Measurements from ENCODE around the gene CCDC186.

Gene CCDC186

GRCh38 chr10:114117728-114118127, 56.3 kb downstream of the CCDC186 start:
- no peaks in the 10 kb centered on the region for H3K4me1 Mint-ChIP-seq
- CTCF ChIA-PET: no interaction called here

GRCh38 chr10:114115661-114116445, 58.1 kb downstream of the CCDC186 start:
- Mint-ChIP-seq H3K4me1 (no peaks in the 10 kb centered on the region), H3K9me3 (no peaks in the 10 kb centered on the region), H3K27me3 (peaks cover 18% of the 10 kb centered on the region), H3K4me3 (no peak overlapping the region), H3K36me3 (no peaks in the 10 kb centered on the region), H3K27ac (no peak overlapping the region)
- CTCF ChIA-PET: interaction anchor here (0.7 to 1.2 kb wide), 2 partner anchors 61 to 317 kb away, joined by 3 to 5 read pairs; no protein-coding TSS in a partner anchor
- DNase-seq: no peak

More at GRCh38 chr10:114117728-114118127, 56.3 kb downstream of the CCDC186 start:
- no peak overlapping the region for H3K4me3 Mint-ChIP-seq
- DNase-seq: no peak
- H3K27me3 Mint-ChIP-seq: peaks cover 18% of the 10 kb centered on the region
- H3K9me3 Mint-ChIP-seq: no peaks in the 10 kb centered on the region
- no peak overlapping the region for H3K27ac Mint-ChIP-seq
- peaks cover 3% of the 10 kb centered on the region for H3K36me3 Mint-ChIP-seq

GRCh38 chr10:114110174-114110972, 63.6 kb downstream of the CCDC186 start:
- H3K9me3 Mint-ChIP-seq: no peaks in the 10 kb centered on the region
- DNase-seq: no peak
- no peaks in the 10 kb centered on the region for H3K36me3 Mint-ChIP-seq
- H3K27ac Mint-ChIP-seq: no peak overlapping the region
- H3K4me1 Mint-ChIP-seq: no peaks in the 10 kb centered on the region
- H3K4me3 Mint-ChIP-seq: no peak overlapping the region
- CTCF ChIA-PET: interaction anchor here (0.6 to 1.5 kb wide), 3 partner anchors 272 to 490 kb away, joined by 3 to 4 read pairs (median 3); no protein-coding TSS in a partner anchor
- peaks cover 17% of the 10 kb centered on the region for H3K27me3 Mint-ChIP-seq

- peaks cover 43% of the 10 kb centered on the region for H3K27me3 Mint-ChIP-seq
- H3K4me3 Mint-ChIP-seq: no peak overlapping the region
- no peak overlapping the region for H3K27ac Mint-ChIP-seq
- H3K36me3 Mint-ChIP-seq: no peaks in the 10 kb centered on the region
- no peaks in the 10 kb centered on the region for H3K9me3 Mint-ChIP-seq
- H3K4me1 Mint-ChIP-seq: peaks cover 34% of the 10 kb centered on the region
- no peak for DNase-seq
- CTCF ChIA-PET: interaction anchor here (0.6 to 7.2 kb wide), 11 partner anchors 11 to 401 kb away, joined by 3 to 89 read pairs (median 5); no protein-coding TSS in a partner anchor
These were observed 70.7 kb downstream of the CCDC186 start for GRCh38 chr10:114103284-114103683.

GRCh38 chr10:114102256-114102655, 71.7 kb downstream of the CCDC186 start:
- CTCF ChIA-PET: interaction anchor here (1.1 to 7.2 kb wide), 7 partner anchors 12 to 400 kb away, joined by 3 to 89 read pairs (median 6); no protein-coding TSS in a partner anchor
- Mint-ChIP-seq H3K4me1 (peaks cover 34% of the 10 kb centered on the region), H3K27me3 (peaks cover 50% of the 10 kb centered on the region), H3K27ac (no peak overlapping the region), H3K4me3 (no peak overlapping the region), H3K9me3 (no peaks in the 10 kb centered on the region), H3K36me3 (no peaks in the 10 kb centered on the region)
- DNase-seq: no peak

- H3K4me3 Mint-ChIP-seq: peak overlapping the region; percentile 36
- CTCF ChIA-PET: interaction anchor here (0.9 to 7.2 kb wide), 6 partner anchors 27 to 396 kb away, joined by 3 to 89 read pairs (median 4); no protein-coding TSS in a partner anchor
- H3K36me3 Mint-ChIP-seq: no peaks in the 10 kb centered on the region
- H3K9me3 Mint-ChIP-seq: no peaks in the 10 kb centered on the region
- H3K27me3 Mint-ChIP-seq: peaks cover 59% of the 10 kb centered on the region
- DNase-seq: no peak
- H3K27ac Mint-ChIP-seq: no peak overlapping the region
- H3K4me1 Mint-ChIP-seq: peaks cover 43% of the 10 kb centered on the region
These were observed 72.9 kb downstream of the CCDC186 start for GRCh38 chr10:114100848-114101741.

GRCh38 chr10:114096864-114097263, 77.1 kb downstream of the CCDC186 start:
- H3K36me3 Mint-ChIP-seq: no peaks in the 10 kb centered on the region
- CTCF ChIA-PET: interaction anchor here (1.0 kb wide), 1 partner anchor 143 kb away, joined by 3 read pairs; no protein-coding TSS in a partner anchor
- no peak overlapping the region for H3K27ac Mint-ChIP-seq
- H3K27me3 Mint-ChIP-seq: peaks cover 72% of the 10 kb centered on the region
- H3K9me3 Mint-ChIP-seq: no peaks in the 10 kb centered on the region
- DNase-seq: no peak
- H3K4me1 Mint-ChIP-seq: peaks cover 48% of the 10 kb centered on the region
- H3K4me3 Mint-ChIP-seq: no peak overlapping the region

GRCh38 chr10:114095559-114096337, 78.3 kb downstream of the CCDC186 start:
- peaks cover 39% of the 10 kb centered on the region for H3K4me1 Mint-ChIP-seq
- H3K36me3 Mint-ChIP-seq: no peaks in the 10 kb centered on the region
- DNase-seq: no peak
- CTCF ChIA-PET: interaction anchor here (0.7 to 1.1 kb wide), 4 partner anchors 12 to 146 kb away, joined by 3 read pairs; no protein-coding TSS in a partner anchor
- no peaks in the 10 kb centered on the region for H3K9me3 Mint-ChIP-seq
- H3K4me3 Mint-ChIP-seq: no peak overlapping the region
- no peak overlapping the region for H3K27ac Mint-ChIP-seq
- peaks cover 67% of the 10 kb centered on the region for H3K27me3 Mint-ChIP-seq

GRCh38 chr10:114094795-114095194, 79.2 kb downstream of the CCDC186 start:
- Mint-ChIP-seq H3K27ac (no peak overlapping the region), H3K4me1 (peaks cover 29% of the 10 kb centered on the region), H3K36me3 (no peaks in the 10 kb centered on the region), H3K4me3 (no peak overlapping the region), H3K27me3 (peaks cover 60% of the 10 kb centered on the region), H3K9me3 (no peaks in the 10 kb centered on the region)
- CTCF ChIA-PET: interaction anchor here (0.8 kb wide), 1 partner anchor 76 kb away, joined by 3 read pairs; no protein-coding TSS in a partner anchor
- no peak for DNase-seq

GRCh38 chr10:114087655-114088054, 86.3 kb downstream of the CCDC186 start:
- H3K4me1 Mint-ChIP-seq: no peaks in the 10 kb centered on the region
- DNase-seq: no peak
- no peak overlapping the region for H3K4me3 Mint-ChIP-seq
- peaks cover 42% of the 10 kb centered on the region for H3K27me3 Mint-ChIP-seq
- no peak overlapping the region for H3K27ac Mint-ChIP-seq
- CTCF ChIA-PET: interaction anchor here (0.6 kb wide), 1 partner anchor 501 kb away, joined by 3 read pairs; no protein-coding TSS in a partner anchor
- H3K36me3 Mint-ChIP-seq: no peaks in the 10 kb centered on the region
- H3K9me3 Mint-ChIP-seq: no peaks in the 10 kb centered on the region

- no peak for DNase-seq
- Mint-ChIP-seq H3K36me3 (no peaks in the 10 kb centered on the region), H3K9me3 (no peaks in the 10 kb centered on the region), H3K27me3 (peaks cover 41% of the 10 kb centered on the region), H3K4me3 (no peak overlapping the region), H3K27ac (no peak overlapping the region), H3K4me1 (no peaks in the 10 kb centered on the region)
- CTCF ChIA-PET: interaction anchor here (0.6 kb wide), 1 partner anchor 502 kb away, joined by 3 read pairs; no protein-coding TSS in a partner anchor
These were observed 86.7 kb downstream of the CCDC186 start for GRCh38 chr10:114087255-114087654.

- H3K4me3 Mint-ChIP-seq: no peak overlapping the region
- no peaks in the 10 kb centered on the region for H3K9me3 Mint-ChIP-seq
- H3K27ac Mint-ChIP-seq: no peak overlapping the region
These were observed 89.8 kb downstream of the CCDC186 start for GRCh38 chr10:114084215-114084614.

More at GRCh38 chr10:114084215-114084614, 89.8 kb downstream of the CCDC186 start:
- peak; percentile 58 for DNase-seq
- CTCF ChIA-PET: interaction anchor here (0.7 to 0.8 kb wide), 2 partner anchors 12 to 119 kb away, joined by 3 read pairs; no protein-coding TSS in a partner anchor
- no peaks in the 10 kb centered on the region for H3K4me1 Mint-ChIP-seq
- H3K36me3 Mint-ChIP-seq: no peaks in the 10 kb centered on the region
- peaks cover 42% of the 10 kb centered on the region for H3K27me3 Mint-ChIP-seq

Data from activated naive CD4-positive, alpha-beta T cell treated with anti-CD3 and anti-CD28 coated beads, Interleukin-2, amount 10 ng/mL, durations not matched to agents 7 days and 5 days (primary cell).